ENCODE results near the gene SATB2.

Gene SATB2

DNA sequence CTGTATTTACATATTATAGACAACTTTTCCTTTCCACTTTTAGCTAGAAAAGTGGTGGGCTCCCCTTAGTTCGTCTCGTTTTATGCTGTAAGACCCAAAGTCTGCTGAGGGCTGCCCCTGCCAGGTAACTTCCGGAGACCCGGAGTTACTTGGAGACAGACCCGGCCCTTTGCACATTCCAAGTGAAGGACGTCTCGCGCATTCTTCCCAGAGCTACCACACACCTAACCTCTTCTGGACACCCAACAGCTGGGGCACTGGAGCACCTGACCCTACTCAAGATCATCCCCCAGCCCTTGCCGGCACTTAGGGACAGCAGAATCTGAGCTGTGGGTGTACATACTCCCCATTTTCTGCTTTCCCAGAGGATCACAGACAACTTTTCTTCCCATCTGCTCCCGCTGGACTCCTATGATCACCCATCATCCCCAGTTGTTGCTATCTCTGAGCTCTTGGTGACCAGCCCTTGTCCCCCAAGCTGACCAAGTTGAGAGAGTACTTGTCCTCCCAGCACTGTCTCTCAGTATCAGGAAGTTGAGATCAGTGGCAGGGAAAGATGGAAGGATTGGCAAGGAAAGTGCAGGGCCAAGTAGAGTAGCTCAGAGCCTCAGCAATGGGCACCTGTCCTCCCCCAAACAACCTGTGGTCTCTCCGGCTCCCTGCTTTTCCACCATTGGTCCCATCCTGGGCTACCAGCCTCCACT lies 8.4 kb upstream of the SATB2 start:
- no peak for DNase-seq

DNA sequence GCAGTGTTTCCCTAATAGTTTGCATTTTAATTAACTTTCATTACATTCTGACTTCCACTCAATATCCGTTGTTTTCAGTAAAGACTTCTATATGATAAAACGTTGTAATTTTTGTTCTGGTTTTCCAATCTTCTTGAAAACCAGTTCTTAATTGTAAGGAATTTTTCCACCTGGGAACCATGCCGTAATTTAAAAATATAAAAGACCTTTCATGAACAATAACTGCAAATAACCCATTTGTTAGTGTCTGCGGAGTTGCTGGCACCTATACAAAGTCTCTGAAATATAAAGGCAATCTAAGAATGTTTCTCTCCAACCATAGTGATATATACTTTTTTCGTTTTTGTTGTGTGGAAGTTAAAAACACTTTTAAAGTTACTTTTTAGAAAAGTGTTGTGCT lies 7.7 kb upstream of the SATB2 start:
- DNase-seq = no peak

DNA sequence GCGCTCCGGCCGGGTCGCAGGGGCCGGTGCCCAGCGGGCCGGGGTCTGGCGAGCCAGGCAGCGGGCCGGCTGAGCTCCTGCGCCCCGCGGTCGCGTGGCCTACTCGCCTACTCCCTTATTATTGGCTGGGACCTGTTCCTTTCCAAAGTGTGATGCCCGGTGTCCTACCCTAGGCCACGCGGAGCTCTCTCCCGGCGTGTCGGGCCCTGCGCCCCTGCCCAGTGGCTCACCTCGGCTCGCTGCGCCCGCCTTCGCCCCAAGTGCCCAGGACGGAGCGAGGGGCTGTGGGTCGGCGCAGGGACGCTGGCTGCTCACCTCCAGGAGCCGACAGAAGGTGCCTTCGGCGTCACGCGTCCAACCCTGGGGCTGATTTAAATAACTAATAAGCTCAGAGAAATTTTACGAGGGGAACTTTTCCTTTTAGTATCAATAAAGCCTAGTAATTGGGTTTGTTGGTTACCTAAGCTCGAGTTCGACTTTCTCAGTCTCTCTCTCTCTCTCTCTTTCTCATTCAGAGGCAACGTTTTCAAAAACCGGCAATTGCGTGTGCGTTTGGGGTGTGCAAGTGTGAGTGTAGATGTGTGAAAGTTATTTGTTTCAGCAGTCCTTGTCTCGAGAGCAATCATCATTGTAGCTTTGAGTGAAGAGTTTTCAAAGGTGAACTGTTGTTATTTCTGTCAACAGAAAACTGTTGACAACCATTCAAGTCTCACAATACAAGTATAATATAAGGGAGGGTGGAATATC lies 7.0 kb upstream of the SATB2 start:
- DNase-seq = peak; percentile 18

DNA sequence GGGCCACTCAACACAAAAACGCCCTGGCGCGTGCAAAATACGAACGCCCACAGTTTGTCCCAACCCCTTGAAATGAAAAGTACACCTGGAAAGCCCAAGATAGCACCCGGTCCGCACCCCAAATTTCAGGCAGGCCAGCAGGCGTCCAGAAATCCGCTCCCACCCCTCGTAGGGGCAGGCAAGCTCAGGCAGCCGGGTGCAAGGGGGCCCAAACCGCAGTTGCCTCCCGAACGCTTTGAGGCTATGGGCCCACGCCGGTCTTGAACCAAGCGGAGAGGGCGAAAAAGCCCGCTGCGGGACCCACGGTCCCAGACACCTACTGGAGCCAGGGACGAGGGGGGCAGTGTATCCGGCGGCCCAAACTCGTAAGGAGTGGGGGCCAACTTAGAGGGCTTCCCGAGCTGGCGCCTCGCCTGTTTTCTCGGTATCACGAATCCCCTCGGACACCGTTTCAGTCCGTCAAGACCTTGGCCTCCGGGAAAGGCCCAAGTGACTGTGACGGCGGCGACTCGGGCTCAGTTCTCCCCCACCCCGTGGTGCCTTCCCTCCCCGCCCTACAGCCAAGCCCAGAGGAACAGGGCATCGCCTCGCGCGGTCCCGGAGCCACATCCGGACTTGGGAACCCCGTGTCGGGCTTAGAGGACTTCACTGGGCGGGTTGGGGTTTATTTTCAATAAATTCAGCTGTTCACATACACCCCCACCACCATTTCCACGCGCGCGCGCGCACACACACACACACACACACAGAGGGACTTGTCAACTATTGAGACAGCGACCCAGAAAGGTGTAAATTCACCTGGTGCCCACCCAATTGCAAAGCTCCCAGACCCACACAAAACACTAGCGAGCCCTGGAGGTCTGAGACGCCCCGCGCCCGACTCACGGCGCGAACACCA lies 6.2 kb upstream of the SATB2 start:
- peak; percentile 23 for DNase-seq

DNA sequence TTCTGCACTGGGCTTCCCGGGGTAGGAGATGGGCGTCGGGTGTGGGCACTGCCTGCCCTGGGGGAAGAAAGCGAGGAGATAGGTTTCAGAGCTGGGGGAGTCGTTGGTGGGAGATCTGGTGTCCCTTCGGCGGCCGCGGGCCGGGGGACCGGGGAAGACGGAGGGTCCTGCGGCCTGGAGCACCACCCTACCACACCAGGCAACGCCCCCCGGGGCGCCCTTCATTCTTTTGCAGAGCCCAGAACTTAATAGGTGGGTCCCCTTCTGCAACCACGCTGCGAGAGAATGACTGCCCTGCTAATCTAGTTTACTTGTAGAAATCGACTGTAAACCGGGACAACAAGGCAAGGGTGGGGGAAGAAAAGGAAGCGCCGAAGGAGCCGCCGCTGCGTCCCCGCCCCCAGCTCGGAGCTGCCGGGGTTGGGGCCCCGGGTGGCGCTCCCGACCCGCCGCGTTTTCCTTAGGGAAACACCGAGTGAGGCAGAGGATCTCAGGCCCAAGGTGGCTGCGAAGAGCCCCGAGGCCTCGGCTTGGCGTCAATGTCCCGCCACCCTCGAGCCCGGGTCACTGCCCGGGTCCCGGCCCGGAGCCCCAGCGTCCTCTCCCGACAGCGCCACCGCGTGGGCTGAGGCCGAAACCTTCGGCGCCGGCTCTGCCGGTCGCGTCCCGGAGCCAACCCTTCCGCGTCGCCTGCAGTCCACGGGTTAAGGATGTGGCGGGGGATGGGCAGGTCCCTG lies 5.4 kb upstream of the SATB2 start:
- DNase-seq = peak; percentile 57

DNA sequence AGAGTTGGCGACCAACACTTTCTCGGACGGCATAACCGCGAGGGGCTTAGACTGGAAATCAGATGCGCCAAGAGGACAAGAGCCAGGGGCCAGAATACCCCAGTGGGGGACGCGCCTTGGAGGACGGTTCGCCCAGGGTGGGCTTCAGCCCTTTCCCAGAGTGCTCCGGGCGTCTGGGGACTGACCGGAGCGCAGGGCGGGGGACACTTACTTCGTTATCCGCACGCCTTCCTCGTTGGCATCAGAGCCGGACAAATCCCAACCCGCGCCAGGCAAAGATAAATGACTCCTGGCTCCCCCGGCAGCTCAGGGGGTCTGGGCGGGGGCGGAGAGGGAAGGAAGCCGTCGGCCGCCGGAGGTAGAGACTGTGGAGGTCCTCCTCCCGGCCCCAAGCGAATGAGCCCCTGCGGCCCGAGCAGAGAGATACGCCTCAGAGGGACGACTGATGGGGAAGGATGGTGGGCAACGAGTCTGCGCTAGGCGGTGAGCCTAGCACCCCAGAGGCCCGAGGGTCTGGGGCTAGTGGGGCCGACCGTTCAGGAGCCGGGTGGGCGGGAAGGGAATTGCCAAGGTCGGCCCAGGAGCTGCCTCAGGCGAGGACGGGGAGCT lies 4.7 kb upstream of the SATB2 start:
- DNase-seq = peak; percentile 16

DNA sequence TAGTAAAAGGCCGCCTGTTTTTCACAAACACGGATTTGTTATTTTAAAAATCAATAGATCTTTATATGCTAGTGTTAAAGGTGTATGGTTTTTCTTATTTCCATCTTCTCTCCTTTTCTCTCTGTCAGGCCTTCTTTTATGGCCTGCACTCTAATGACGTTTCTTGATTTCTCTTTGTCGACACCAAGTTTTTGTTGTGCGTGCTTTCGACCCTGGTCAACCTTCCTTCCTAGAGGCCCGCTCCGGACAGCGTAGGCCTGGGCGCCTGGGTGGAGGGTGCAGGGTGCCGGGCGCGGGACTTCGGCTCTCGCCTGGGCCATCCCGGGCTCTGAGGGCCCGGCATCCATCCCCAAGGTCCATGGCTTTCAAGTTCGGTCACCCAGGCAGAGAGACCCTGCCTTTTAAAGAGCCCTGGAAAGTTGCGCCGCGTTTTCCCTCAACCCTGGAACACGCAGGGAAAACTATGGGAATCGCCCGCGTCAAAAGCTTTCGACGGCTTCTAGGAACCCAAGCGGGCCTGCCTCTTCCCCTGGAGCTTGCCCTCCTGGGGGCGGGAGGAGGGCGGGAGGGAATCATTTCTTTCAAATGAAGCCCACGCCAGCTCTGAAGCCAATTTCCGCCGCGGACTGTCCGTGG lies 4.1 kb upstream of the SATB2 start:
- DNase-seq = no peak

DNA sequence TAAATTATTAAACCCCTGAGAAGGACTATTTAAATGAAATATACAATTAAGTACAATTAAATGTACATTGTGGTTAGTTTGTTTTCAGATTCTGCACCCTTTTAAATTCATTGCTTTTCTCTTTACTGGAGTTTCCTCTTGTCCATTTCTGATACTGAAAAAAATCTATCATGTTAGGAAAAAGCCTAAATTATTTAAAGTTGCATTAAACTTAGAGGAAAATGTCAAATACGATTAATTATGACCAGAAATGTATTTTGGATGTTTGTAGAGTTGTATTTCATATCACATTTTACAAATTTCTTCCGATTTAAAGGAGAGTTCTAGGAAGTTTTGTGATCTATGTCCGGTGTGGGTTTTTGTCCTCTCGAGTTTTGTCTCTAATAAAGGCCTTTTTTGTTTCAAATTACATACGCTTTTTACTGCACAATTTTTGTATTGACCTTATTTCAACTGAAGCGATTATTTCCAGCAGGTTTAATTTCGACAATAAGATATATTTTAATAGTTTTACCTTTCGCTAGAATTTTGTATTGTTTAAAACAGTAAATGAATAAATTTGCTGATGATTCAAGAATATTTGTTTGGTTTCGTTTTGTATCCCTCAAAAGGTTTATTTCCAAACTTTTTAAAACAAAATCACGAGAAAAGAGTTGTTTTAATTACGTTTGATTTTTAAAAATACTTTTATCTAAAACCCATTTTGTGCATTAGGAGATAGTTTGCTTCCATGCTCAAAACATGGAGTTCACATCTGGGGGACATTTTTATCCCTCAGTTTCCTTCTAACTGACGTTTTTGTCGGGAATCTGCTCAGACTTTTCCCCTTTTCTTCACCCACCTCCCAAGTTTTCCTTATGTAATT lies 3.3 kb upstream of the SATB2 start:
- DNase-seq = no peak

DNA sequence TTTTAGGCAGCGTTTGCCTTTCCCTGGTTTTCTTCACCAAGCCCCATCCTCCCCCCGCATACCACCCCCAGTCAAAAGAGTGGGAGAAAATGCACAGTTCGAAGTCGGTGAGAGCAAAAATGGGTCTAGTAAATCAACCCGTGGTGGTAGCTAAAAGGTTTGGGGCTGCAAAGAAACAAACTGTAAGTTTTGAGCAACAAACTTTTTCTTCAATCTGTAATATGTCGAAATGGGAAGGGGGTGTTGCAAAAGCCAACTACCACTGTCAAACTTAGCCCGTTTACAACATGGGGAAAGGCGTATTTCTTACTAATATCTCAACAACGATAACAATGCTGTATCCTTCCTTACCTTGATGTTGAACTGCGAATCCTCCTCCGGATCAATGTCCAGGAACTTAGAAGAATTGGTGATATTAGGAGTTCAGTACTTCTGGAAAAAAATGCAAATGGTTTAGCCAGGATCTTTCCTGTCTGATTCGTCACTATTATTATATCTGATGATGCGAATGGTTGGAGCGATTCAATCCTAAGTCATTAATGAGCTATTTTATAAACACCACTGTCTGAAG lies 2.4 kb upstream of the SATB2 start:
- DNase-seq = no peak

DNA sequence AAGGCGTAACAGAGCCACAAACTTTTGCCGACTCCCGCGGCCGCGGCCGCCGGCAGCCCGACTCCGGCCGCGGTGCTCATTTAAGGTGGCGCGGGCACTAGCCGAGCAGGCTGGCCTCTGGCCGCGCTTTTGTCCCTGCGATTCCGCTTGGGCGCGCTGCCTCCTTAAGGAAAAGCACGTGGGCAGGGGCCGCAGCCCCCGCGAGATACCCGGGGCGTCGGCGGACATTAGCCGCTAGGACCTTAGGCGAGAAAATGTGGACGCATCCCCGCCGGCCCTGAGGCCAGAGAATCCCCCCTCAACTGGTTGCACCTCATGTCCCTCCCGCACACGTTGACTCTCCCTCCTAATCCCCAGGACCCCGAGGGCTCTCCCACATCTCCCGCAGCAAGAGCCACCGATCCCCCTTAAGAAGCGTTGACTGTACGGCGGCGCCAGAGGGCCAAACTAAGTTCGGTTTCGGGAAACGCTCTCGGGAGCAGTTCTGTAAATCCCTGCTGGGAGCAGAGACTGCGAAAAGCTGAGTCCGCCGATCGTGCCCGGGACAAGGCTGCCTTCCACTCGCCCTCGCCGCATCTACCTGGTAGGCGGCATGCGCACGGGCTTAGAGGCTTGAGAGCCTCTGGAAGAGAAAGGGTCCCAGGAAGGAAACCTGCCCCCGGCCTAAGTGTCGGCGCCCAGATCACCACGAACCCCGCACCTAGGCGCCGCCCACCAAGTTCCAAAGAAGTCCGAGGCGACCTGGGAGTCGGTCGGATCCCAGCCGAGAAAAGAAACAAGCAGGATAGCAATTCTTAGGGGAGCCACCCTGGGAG lies 1.8 kb upstream of the SATB2 start:
- peak; percentile 63 for DNase-seq

DNA sequence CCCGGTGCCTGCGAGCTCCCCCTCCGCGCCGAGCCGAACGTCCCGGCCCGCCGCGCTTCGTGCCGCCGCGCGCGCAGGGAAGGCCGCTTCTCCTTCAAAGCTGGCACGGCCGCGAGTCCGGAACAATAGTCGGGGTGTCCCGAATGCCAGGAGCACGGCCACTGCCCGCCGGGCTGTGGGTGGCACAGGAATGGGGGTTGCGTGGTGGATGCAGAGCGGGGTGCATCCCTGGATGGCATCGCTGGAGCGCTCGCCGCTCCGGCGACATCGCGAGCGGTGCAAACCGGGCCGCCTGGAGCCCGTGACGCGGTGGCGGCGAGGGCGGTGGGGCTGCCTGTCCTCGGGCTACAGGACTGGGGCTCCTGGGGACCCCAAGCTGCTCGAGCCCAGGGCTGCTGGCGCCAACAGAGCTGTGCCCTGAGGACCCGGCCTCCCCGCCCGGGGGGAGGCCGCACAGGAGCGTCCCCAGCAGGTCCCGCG lies 1.1 kb upstream of the SATB2 start:
- DNase-seq = peak; percentile 46

DNA sequence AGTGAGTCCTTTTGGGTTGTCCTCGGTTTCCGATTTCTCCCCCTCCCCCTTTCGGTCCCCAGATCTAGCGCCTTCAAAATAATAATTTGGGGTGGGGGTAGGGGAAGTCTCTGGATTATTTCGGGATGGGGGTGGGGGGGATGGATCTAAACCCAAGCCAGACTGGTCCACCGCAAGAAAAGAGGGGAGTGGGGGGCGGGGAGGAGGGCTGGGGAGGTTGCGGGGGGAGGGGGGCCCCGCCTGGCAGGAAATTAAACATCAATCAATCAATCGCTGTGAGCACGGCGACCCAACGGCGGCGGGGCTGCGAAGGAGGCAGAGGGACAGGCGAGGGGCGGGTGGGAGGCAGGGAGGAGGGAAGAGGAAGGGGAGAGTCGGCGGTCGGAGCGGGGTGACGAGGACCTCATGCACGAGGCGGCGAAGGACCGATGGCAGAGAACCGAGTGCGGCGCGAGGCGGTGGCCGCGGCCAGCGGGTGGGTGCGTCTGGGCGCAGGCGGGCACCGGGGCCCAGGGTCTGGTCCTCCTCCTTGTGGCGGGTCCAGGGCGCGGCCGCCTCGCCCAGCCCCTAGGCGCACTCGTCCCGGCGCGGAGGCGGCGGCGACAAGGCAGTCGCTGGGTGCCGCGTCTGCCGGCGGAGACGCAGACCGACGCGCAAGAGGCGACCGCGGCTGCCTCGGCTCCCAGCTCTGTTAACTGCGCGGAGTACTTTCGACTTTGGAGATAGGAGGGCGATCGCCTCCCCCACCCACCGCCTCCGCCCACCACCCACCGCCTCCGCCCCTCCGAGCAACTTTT lies 468 bp upstream of the SATB2 start:
- peak; percentile 40 for DNase-seq

DNA sequence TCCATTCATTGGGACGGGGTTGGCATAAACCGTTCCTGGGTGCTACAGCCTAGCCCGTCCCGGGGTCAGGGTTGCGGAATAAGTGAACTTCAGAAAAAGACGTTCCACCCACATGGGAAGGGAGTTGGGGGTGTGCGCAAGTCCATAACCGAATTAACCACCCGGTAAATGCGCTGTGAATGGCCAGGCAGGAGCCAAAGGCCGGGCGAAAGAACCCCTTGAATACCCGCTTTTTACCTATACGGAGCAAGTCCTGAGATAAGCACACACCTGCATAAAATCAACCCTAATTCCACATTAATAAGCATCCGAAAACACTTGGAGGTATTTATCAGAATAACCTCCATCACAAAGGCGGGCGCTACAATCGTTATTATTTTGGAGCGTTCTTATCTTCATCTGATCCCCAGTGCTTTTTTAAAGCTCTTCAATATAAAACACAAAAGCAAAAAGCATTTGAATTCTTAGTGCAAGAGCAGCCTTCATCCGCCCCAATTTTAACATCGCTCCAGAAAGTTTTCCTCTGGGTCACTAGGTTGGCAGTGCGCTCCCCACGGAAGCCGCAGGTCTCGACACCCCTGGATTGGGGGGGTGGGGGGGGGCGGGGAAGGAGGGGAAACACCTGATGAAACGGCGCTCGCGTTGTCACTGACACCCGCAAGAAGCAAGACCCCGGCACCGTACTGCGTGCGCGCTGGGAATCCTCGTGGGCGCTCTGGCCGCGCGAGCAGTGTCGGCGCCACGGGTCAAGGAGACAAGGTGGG lies 1.2 kb downstream of the SATB2 start:
- DNase-seq = no peak

DNA sequence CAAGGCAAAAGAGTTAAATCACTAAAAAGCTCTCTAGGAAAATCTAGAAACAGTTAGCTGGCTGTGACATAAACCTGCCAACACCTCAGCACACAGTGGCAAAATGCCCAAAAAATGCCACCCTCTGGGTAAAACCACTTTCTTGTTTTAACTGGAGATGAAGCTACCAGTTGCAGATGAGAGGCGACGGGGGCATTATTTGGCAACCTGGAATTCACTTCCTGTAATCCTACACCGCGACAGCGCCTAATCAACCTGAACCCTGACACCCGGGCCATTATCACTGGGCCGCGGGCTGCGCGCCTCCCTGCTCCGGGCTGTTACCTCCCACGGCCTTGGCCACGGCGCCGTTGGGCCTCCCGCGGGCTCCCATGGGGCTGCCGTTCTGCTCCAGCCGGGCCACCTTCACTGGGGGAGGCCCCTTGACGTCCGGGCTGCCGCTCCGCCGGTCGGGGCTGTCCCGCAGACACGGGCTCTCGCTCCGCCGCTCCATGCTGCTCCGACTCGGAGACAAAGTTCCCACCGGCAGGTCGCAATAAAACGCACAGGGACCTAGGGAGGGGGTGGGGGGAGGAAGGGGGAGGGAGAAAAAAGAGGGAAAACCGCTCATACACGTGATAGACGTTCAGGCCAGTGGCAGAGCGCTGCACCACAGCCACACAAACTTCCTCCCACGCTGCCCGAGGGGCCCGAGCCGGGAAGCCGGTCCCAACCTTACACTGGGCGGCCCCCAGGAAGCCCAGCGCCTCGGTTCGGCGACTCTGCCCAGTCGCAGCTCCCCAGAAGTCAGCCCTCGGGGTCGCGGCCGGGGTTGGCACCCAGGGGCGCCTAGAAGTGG lies 2.0 kb downstream of the SATB2 start:
- no peak for DNase-seq

DNA sequence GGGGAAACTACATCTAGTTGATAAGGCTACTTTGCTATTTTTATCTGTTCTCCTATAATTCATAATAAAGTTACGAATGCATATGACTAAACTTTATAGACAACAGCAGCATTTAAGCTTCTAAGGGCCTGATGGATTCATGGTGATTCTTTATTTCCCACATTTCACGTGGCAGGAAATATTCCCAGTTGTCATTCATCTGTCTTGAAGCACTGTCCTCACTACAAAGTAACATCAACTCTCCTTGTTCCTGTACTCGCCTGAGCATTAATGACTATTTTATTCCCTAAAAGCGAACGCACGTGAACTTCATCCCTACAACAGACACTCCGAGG lies 2.6 kb downstream of the SATB2 start:
- DNase-seq = no peak

DNA sequence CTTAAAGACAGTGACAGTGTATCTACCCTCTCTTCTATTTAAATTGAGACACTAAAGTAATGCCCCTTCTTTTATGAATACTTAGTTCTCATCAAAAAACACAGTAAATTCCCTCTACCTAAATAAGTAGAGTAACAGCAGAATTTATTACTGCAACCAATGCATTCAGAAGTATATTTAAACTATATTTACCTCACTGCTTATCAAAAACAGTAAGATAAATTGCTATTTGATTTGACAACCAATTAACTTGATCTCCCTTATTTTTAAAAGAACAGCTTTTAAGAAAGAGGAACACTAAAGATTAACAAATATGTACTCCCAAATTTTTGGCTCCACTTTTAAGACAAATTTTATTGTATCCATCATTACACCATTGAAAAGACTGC lies 4.8 kb downstream of the SATB2 start:
- DNase-seq = no peak
